ENCODE measurements around the gene CD7.

Gene CD7

DNA sequence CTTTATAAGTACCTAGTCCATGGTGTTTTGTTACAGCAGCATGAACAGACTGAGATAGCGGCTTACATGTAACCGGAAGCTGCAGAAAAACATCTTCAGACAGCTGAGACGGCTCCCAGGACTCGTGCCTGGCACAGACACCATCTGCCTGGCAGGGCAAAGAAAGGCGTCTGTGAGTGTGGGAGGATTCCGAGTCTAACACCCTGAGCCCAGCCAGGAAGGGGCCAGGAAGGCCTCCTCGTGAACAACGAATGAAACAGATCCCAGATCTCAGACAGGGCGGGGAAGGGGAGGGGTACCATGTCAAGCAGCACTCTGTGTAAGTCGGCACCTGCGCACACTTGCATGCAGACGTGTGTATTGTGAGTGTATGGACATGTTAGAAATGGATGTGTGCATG lies 39.6 kb downstream of the CD7 start:
- no peak for DNase-seq

GRCh38 chr17:82276938-82277337 lies 40.5 kb downstream of the CD7 start:
- no peak for DNase-seq

DNA sequence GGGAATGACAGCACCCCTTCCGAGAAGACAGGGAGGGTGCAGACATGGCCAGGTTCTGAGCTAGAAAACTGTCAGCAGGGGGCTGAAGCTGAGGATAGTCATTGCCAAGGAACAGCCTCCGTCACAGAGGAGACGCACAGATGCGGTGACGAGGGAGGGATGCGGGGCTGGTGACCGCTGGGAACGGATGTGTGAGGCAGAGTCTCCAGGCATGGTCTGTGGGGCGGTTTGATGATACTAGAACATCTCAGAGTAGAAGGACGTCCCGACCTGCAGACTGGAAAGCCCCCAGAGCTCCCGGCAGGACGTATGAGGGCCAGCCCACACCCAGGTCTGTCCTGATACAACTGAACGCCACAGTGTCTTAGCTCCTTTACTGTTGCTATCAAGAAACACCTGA lies 42.1 kb downstream of the CD7 start:
- no peak for DNase-seq

DNA sequence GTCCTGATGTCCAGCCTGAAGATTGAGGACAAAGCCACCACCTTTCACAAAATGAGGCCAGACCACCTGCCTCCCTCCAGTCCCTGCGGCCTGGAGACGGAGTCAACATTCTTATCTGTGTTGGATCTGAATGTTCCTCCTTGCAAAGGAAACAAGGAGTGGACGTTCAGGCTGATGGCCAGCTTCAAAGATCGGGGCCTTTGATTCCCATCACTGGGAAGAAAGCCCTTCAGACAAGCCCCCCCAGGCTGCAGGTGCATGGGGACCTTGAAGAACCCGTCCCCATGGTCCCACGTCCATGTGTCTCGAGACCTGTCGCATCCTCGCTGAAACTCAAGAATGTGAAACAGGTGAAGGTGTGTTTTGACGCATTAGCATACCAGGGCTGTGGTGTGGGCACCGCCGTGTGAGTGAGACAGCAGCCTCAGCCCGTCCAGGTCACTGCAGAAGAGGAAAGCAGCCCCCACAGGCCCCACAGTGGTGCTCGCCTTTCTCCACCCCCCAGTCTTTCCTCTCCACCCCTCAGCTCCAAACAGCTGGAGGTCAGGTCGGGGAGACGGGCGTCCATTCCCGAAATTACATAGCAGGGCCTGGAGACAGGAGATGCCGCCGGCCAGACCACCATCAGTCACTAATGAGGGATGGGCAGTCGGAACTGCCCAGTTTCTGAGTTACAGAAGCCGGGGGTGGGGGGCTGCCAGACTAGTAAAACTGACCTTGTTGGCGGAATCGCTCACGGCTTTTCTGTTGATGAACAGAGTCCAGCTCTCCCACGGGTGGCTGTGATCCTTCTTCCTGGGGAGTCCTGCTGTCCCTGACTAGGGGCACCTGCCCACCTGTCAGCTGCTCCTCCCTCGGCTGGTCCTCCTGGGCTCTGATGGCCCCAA lies 43.0 kb downstream of the CD7 start:
- DNase-seq = no peak

DNA sequence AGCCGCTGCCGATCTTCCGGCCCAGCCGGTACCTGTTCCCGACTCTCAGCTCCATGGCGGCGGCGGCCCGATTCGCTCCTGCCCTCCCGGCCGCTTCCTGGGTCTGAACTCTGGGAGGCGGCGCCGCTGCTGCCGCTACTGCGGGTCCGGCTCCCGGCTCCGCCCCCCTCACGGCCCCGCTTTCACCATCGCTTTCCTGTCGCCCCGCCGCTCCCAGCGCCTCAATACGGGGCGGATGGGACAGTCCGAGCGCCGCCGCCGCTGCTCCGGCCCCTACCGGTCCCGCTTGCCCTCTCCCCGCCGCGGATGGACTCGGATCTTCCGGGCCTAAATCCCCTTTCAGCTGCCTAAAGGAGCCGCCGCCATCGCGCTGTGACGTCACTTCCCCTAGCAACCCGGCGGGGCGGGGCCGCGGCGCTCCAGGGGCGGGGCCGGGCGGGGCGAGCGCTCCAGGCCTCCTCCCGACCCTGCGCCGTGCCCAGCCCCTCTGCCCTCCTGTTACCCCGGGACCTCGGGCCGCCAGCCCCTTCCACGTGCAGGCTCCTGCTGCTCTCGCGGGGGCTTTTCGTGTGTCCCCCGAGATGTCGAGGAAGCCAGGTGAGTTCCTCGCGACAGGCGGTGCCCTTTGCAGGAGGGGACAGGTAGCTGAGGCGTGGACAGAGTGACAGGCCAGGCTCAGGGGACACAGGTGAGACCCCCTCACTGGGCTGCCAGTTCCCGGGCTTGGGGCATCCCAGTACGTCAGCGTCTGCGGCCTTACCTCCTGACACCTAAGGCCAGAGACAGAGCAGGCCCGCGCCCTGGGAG lies 43.9 kb downstream of the CD7 start, which contains the start of gene CSNK1D:
Gene CSNK1D, minus strand, starts transcription at position 374 of the 807 bp plus-strand sequence. Its CDS starts 319 bp downstream, at position 55.
- DNase-seq = peak; percentile 91

GRCh38 chr17:82272495-82273326 lies 44.7 kb downstream of the CD7 start:
- peak; percentile 11 for DNase-seq

DNA sequence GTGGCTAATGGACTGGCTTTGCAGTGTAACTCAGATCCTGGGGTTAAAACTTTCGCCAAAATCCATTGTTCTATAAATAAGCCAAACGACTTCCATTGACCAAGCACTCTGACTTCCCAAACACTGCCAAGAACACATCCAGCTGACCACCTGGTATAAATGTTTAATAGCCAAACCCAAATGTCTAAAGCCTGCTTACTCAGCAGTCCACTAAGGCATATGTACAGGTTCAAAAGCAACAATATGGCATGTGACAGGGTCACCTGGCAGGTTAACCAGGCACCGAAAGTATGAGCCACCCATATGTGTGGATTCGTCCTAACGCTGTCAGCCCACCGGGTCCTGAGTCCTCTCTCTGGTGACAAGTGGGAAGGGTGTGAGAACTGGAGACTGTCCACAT lies 46.0 kb downstream of the CD7 start:
- DNase-seq = no peak

GRCh38 chr17:82270651-82271050 lies 46.8 kb downstream of the CD7 start:
- DNase-seq = no peak

DNA sequence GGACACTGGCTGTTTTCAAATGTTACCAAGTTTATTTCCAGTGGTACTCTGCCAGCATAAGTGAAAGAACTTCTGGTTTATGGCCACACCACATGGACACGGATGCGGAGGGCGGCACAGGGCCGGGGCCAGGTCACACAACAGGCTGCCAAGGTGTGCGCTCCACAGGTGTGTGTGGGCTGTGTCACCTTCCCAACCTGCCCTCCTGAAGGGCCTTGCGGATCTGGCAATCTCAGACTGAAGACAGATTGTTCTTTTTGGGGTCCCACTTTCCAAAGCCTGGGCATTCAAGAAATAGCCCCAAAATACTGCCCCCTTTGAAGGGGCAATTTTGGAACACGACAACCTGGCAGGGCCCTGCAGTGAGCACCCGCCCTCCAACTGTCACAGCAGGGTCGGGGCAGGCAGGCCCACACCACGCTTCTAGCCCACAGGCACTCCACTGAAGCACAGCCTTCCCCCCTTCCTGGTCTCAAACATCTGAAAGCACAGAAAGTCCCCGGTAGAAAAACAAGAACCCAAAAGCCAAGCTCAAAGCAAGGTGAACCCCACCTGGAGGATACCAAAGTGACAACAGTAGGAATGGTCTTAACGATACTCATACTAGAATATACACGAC lies 47.4 kb downstream of the CD7 start:
- no peak for DNase-seq

DNA sequence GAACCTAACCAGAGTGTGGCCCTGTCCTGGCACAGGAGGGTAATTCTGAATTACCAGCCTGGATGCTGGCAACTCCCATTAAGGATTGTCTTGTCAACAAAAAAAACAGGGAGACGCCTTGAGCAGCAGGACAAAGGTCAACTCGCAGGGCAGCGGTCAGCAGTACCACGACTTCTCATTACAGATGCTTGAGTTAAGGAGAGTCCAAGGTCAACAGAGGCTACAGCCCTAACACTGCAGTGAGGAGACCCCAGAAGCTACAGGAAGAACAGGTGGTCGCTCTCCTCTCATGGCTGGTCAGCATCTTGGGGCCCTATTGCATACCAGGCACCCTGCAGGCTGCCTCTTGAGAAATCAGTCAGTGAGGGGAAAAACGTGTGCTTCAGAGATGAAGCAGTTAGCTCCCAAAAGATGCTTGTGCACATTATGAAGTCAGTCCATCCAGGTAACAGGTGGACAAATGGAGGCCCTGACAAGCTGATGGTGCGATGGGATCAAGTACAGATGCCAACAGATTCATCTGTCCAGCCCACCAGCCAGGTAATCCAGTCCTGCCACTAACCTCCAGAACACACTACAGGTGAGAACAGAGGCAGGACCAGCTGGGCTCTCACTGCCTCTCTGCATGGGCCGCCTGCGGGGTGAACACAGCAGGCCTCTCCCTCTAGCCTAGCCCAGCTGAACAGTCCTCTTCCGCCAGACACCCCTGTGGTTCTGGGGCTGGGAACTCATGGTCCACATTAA lies 48.1 kb downstream of the CD7 start:
- no peak for DNase-seq

GRCh38 chr17:82267575-82268379 lies 49.6 kb downstream of the CD7 start:
- DNase-seq = peak; percentile 36

GRCh38 chr17:82266142-82266541 lies 51.3 kb downstream of the CD7 start:
- DNase-seq = no peak
